Retina (tissue), 1 donor: Measurements from ENCODE around the gene FANCE.

ENCODE experiments used
- DNase-seq: peaks from one replicate; pipeline ENCODE4 v3.0.0-alpha.2; 2016

FANCE gene

DNA sequence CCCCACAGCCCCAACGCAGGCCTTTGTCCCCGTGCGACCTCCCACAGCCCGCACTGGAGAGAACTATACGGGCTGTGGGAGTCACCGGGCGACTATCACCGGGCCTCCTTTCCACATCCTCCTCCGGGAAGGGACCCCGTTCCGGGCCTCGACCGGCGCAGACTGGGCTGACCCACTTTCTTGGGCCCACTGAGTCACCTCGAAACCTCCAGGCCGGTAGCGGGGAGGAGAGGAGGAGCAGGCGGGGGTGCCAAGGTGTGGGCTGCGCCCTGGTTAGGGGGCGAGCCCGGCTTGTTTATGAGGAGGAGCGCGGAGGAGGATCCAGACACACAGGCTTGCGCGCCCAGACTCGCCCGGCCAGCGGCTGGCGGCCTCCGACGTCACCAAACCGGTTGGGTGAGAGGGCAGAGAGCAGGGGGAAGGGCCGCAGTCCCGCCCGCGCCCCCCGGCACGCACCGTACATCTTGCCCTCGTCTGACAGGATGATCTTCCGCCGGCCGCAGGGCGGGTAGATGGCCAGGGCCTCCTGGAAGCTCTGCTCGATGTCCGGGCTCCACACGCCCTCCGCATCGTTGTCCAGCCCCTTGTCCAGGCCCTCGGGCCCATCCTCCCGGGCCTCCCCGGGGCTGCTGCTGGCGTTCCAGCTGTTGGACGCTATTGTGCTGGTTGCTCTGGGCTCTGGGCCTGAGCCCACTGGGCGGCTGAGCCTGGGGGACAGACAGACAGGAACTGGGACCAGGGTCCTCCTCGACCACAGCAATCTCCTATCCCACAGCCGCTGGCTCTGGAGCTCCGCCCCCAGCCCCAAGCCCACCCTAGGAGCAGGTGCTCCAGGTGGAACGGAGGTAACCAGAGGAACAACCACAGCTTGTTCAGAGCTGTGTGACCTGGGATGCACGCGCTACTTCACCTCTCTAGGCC is 34.1 kb downstream of the FANCE start:
- DNase-seq = no peak

DNA sequence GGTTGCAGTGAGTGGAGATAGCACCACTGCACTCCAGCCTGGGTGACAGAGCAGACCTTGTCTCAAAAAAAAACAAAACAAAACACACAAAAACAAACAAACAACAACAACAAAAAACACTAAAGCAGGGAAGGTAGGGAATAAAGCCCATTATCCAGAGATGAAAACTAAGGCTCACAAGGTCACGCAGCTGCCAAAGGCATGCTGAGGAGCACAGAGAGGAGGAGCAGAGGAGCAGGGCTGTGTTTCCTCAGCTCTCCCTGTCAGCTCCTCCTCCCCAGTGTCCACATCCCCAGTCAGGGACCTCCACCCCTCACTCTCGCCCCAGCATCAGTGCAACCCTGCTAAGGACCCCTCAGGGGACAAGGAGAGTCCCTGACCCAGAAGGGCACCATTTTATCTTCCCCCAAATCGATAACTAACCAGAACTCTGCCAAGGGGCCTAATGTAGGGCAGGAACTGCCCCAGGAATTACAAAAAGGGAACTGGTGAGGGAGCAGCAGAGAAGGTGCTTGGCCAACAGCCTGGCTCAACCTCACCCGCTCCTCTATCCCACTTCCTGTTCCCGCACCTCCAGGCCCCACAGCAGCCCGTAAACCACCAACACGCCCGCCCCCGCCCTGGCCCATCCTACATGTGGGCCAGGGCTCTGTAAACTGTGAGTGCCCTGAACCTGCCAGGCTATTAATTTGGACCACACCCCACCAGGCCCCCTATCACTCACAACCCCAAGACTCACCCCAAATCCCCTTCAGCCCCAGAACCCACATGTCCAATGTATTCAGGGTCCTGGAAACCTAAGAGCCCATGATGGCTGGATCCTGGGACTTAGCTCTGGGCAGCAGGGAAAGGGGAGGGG is 35.7 kb downstream of the FANCE start:
- no peak for DNase-seq

DNA sequence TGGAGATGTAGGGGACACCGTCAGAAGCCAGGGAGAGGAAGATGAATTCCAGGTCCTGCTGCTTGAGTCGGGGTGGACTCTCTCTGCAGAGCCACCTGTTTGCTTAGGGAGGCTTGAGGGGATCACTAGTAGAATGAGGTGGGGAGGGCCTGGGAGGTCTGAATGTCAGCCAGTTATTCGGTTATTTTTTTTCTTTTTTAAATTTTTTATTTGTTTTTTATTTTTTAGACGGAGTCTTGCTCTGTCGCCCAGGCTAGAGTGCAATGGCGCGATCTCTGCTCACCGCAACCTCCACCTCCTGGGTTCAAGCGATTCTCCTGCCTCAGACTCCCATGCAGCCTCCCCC is 36.4 kb downstream of the FANCE start:
- DNase-seq = no peak

DNA sequence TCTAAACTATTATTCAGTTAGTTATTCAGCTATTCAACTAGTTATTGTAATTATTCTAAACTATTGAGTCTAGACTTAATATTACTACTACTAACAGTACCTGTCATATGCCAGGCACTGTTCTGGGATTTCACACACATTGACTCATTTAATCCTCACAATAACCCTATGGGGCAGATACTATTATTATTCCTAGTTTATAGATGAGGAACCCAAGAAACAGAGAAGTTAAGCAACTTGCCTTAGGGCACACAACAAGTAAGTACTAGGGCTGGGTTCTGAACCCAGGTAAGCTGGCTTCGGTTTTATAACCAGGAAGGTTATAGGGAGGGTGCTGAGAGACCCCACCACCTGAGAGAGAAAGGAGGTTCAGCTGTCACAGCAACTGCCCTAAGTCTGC is 36.9 kb downstream of the FANCE start:
- DNase-seq = no peak

DNA sequence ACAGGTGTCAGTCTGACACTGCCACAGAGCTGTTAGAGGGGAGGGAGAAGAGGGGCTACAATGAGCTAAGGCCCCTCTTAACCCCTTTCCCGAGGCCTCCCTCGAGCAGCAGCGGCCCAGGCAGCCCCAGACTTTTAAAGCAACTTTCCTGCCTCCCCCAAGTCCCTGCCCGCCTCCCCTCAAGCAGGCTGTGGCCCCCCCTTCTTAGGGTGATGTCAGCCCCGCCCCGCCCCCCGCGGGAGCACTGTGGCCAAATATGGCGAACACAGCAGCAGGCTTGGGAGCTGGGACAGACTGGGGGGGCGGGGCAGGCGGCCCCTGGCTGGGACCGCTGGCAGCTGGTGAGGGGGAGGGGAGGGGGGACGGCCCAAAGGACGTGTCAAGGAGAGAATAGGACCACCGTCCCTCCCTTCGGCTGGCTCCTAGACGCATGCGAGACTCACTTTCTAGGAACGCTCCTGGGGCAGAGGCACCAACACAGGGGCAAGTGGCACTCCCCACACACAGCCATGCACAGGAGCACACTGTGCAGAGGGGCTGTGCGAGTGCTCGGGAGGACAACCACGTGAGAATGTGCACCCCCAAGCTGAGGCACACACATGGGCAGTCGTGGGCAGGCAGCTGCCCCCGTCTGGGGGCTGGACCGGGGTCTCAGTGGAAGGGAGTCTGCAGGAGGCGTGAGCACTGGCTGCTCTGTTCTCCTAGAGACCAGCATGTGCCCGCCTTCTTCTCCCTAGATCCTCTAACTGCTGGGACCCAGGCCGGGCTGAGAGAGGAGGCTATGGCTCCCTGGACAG is 38.1 kb downstream of the FANCE start:
- DNase-seq = peak; percentile 79

DNA sequence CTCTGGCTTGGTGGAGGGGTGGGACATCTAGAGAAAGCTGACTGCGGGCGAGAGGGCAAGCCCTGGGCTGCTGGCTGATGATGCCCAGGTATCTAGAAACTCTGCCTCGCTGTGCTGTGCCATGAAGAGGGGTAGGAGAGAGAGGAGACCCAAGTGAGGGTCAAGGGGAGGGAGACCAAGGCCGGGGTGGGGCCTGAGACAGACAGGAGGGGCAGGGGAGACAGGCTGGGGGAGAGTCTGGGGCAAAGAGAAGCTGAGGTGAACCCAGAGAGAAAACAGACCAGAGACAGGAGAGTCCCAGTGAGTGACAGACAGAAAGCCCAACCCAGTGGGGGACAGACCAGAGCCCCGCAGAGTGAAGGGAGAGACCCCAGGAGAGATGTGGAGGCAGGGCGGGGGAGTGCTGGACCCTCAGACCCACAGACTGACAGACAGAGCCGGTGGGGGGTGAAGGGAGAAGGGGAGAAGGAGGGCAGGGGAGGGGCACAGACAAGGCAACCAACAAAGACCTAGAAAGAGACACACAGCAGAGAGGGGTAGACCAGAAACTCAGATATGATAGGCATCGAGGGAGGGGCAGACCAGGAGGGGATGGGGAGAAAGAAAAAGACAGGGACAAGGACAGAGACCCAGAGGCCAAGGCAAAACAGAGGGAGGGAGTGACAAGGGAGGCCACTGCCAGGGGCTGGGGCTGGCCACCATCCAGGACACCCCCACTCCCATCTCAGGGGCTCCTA is 38.9 kb downstream of the FANCE start:
- no peak for DNase-seq

DNA sequence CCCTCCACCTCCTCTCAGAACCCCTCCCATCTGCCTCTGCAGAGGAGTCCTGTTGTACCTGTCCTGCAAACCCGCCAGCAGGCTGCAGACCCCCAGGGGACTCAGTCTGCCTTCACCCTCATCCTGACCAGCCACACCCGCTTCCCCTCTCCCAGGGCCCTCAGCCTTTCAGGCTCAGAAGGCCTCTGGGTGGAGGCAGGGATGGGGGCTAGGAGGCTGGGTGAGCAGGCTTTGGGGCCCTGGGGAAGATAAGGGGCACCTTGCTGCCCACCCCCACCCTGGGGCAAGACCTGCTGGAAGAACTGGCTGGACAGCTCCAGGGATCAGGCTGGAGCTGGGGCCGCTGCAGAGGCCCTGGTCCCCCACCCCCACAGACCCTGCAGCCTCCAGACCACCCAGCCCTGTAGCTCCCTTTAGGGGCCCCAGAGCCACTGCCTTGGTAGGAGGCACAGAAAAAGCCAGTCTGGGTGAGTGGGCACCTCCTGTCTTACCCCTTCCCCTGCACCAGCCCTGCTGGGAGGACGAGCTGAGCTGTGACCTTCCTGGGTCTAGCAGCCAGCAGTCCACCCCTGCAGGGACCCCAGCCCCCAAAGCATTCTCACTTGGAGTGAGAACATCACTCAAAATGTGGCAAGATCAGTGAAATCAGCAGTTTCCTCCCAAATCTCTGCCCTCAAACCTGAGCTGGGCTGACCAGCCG is 39.6 kb downstream of the FANCE start:
- peak; percentile 57 for DNase-seq

DNA sequence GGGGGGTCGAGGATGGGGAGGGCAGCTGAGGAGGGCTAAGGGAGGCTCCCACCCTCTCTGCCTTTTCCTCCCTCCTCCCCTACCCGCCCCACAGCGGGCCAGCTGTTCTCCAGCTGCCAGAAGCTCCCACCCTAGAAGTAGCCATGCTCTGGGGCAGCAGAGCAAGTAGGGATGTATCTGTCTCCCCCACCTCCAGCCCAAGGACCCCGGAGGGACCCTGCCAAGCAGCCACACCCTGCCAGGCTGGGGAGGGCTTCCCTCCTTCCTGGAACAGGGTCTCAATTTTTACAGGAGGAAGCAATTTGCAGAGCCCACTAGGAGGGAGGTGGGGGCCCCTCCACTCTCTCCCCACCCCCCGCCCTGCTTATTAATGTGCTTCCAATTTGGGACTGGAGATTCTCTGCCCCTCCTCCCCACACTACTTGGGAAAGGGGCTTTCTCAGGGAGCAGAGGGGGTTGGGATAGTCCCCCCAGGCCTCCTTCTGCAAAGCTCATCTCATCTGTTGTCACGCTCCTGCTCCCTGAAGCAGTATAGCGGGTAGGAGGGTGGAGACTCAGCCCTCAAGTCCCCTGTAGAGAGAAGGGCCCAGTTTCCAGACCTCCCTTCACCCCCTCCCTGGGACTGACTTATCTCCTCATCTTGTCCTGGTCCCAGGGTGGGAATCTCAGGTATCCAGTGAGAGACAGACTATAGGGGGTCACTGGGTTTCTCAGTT is 40.3 kb downstream of the FANCE start:
- peak; percentile 38 for DNase-seq

DNA sequence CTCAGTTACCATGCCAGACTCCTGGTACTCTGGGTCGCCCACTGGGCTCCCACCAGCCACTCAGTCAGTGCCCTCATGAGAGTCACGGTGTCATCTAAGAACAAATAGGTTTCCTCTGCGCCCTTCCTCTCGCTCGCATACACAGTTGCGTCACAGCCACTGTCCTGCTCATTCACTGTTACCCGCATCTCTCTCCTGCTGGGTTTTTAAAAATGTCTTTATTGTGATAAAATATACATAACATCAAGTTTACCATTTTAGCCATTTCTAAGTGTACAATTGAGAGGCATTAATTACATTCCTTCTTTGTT is 40.8 kb downstream of the FANCE start:
- no peak for DNase-seq

DNA sequence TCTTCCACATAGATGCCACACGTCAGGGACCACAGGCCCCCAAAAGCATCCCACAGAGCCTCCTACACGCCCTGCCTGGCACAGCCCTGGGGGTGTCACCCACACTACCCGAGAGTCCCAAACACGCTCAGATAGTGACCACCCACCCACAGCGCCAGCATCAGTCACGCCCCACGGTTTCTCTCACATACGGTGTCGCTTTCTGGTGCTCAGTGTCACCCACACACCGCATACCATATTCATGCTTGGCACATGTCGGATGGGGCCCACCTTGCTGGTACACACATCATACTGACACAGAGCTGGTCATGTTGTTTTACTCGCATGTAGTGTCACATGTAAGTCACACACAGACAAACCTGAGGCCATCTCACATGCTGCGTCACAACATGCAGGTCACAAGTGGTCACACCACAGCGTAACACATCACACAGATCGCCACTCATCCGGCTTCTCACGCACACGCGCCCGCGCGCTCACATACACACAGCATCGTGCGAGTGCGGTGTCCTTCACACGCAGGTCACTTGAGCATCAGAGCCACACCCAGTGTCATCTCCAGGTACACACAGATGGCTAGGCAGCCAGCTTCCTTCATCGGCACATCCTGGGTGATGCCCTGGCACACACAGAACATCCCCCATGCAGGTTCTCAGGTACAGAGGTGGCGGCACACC is 41.3 kb downstream of the FANCE start:
- DNase-seq = peak; percentile 30

DNA sequence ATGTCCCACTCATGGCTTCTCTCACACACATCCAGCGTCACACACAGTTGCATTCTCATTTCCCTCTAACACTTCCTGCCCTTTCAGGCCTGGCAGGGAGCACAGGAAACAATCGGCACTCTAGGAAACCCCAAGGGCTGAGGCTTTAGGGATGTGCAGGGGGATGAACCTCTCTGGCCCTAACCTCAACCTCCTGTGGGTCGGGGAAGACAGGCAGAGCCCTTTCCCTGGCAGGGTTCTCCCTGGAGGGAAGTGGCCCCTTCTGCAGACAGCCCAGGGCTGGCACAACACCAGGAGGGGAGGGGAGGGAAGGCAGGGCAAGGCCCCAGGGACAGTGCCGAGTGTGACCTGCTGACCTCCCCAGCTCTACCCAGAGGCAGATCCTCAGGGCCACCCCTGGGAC is 42.0 kb downstream of the FANCE start:
- no peak for DNase-seq

DNA sequence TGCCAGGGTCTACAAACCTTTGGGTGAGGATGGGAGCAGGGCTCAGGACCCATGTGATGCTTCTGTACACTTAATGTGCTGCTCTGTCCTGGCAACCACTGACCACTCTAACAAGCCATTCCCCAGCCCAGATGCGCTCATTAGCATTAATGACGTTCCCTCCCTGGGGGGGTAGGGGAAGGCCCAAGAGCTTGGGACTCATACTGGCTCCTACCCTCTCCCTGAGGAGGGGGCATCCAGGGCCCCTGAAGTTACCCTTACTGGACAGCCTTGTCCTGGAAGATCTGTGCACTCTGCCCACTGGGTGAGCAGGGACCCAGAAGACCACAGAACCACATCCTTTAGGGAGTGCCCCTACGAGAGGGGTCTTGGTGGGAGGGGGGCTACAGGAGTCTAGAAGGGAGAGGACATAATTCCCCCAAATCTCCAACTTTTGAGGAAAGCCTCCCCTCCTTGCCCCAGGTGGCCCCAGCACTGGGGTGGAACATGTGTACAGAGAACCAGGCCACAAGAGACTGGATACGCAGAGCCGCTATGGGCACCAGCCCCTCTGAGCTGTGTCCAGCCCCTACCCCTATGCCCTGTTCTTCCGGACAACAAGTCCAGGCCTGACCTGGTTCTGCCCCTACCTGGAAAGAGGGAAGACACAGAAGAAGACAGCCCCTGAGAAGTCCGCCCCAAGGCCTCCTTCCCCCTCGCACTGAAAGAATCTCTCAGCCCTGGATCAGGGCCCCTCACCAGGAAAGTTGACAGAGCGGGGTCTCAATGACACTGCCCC is 43.3 kb downstream of the FANCE start:
- DNase-seq = peak; percentile 35

DNA sequence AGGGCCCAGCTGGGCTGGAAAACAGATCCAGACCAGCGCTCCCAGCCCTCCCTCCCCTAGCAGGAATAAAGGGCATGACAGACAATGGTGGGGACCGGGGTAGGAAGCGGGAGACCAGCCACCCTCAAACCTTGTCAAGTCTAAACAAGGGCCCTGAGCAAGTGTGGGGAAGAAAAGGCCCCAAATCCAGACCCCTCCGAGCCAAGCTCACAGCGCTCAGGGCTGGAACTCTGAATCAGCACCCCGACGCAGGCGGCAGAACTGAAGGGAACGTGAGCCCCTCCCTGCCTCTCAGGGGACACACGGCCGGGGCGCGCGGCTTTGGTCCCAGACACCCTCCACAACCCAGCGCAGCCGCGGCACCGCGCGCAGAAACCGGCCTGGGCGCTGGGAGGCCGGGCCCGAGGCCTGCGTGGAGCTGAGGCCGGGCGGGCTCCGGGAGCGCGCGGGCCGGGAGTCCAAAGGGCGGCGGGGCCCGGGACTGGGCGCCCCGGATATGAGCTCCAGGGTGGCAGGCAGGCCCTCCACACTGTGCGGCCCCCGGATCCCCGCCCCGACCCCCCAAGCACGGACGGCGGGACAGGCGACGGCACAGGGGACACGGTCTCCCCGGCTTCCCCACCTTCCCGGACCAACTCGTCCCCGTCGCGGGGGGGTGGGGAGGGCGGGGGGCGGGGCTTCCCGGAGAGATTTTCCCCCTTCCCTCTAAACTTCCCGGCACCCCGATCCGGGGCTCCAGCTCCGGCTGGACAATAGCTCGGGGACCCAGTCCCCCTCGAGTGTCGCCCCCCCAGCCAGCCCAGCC is 44.1 kb downstream of the FANCE start:
- DNase-seq = peak; percentile 68

DNA sequence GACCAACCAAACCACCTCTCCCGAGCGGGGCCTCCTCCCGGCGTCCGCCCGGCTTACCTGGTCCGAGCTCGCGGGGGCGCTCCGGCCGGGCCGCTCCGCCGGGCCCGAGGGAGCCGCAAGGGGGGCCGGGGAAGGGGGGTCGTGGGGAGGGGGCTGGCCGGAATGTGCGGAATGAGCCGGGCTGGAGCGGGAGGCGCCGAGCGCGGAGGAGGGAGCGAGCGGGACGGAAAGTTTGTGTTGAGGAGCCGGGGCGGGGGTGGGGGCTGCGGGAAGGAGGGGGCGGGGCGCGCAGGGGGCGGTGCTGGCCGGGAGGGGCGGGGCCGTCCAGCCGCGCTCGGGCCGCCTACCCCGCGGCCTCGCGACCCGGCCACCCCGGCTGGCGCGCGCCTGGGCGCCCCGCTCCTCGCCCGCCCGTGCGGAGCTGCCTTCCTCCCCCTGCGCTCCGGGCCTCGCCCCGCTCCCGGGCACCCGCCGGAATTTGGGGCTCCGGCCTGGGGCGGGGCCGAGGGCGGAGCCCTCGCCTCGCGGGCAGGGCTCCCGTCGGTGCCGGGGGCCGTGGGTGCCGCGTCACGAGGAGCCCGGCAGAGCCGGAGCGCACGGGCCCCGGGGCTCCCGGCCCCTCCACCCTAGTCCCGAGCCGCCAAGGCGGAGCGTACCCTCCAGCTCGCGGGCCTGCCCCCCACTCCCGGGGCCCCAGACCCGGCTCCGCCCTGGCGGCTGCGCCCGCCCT is 44.9 kb downstream of the FANCE start, which contains the start of gene TEAD3:
TEAD3 (minus strand) TSS at position 239 of the 730 bp plus-strand sequence.
- no peak for DNase-seq

DNA sequence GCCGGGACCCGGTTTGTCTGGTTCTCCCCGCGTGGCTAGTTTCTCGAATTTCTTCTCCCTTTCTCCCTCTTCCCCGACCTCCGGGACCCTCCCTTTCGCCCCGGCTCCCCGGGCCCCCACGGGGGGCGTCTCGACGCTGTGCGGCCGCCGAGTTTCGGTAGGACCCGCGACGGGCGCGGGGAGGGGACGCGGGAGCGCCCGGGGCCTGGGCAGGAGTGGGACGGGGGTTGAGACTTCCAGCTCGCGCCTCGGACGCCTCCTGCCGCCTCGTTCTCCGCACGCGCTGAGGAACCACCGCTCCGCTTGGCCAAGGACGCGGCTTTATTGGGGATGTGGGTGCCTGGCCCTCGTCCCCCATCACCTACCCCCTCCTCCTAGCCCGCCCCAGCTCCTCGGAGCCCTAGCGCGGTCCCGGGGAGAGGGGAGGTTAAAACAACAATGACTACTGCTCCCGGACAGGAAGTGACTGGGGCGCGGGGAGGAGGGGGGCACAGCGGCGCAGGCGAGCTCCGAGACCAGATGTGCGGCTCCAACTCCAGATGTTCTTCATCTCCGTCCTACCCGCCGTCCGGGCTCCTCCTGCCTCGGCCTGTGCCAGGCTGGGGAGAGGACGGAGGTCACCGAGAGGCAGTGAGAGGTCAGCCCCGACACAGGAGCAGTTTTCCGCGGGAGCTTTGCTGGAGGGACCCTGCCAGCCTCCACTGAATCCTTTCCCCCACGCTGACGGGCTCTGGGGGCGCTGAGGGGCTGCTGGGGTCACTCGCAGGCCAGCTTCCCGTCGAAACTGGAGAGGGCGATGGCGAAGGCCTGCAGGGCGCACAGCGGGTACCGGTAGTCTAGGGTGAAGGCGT is 45.7 kb downstream of the FANCE start:
- peak; percentile 63 for DNase-seq

DNA sequence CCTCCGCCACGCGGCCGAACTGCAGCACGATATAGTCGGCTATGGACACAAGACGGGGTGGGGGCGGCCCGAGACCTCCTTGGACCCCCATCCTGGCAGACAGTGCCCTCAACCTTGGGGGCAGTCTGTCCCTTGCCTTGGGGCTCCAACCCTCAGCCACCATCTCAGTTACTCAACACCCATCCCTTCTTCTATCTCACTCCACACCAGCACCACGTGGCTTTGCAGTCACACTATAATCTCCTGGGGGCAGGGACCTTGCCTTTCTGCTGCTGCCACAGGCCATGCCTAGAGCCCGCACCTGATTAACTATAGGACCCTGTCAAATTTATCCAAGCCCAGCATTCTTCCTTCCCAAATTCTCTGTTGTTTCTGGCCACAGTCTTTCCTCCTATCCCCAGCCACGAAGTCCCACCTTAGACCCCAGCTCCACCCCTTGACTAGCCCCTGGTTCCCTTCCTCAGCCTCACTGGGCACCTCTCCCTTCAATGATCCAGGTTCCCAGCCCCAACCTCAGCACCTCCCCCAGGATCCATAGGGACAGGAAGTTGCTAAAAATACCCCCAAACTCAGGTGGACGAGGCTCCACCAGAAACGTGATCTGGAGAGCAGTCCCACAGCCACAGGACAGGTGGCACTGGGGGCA is 46.4 kb downstream of the FANCE start:
- DNase-seq = no peak

DNA sequence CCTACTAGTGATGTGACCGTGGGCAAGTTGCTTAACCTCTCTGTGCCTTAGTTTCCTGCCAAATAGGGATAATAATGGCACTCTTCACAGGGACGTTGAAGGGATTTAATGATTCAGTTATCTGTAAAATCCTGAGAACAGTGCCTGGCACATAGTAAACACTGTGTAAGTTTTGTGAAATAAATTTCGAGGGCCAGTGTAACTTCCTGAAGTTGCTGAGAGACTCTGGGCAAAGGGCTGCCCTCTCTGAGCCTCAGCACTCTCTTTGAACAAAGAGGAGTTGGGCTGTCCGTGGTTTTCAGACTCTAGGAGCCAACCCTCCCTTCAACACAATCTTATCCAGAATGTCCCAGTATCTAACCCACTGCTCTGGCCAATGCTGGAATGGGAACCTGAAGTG is 47.2 kb downstream of the FANCE start:
- no peak for DNase-seq
